Measurements from ENCODE around the gene RBP3. TPM values are rescaled to one million over a fixed set of nuclear protein-coding genes. Genes with fewer than 3 reads are reported as not detected.
A peak's percentile ranks its signal among the peaks of the same experiment; 100 is the strongest.

RBP3 gene
- total RNA-seq, 1 donor from 2014 or later: not detected

- no peak for DNase-seq (ENCODE audit: low read depth)
Measured at GRCh38 chr10:47357131-47357582, 9.0 kb downstream of the RBP3 start.

- no peak for DNase-seq (ENCODE audit: low read depth)
Measured at GRCh38 chr10:47357911-47358310, 9.7 kb downstream of the RBP3 start.

GRCh38 chr10:47358457-47358856 lies 10.3 kb downstream of the RBP3 start:
- no peak for DNase-seq (ENCODE audit: low read depth)

- DNase-seq (ENCODE audit: low read depth): no peak
Measured at GRCh38 chr10:47359101-47359500, 10.9 kb downstream of the RBP3 start.

- DNase-seq (ENCODE audit: low read depth): no peak
Measured at GRCh38 chr10:47359626-47360418, 11.7 kb downstream of the RBP3 start.

- DNase-seq (ENCODE audit: low read depth): no peak
Measured at GRCh38 chr10:47360419-47361040, 12.4 kb downstream of the RBP3 start.

- DNase-seq (ENCODE audit: low read depth): peak; percentile 9
Measured at GRCh38 chr10:47361293-47361692, 13.1 kb downstream of the RBP3 start.

GRCh38 chr10:47362199-47362598 lies 14.0 kb downstream of the RBP3 start:
- peak; percentile 4 for DNase-seq (ENCODE audit: low read depth)

- DNase-seq (ENCODE audit: low read depth): no peak
Measured at GRCh38 chr10:47363781-47364180, 15.6 kb downstream of the RBP3 start.

GRCh38 chr10:47364366-47364765 lies 16.2 kb downstream of the RBP3 start:
- no peak for DNase-seq (ENCODE audit: low read depth)

- no peak for DNase-seq (ENCODE audit: low read depth)
Measured at GRCh38 chr10:47364911-47365310, 16.7 kb downstream of the RBP3 start.

- no peak for DNase-seq (ENCODE audit: low read depth)
Measured at GRCh38 chr10:47365431-47366180, 17.4 kb downstream of the RBP3 start.

- DNase-seq (ENCODE audit: low read depth): no peak
Measured at GRCh38 chr10:47366181-47366631, 18.0 kb downstream of the RBP3 start.

- DNase-seq (ENCODE audit: low read depth): peak; percentile 31
Measured at GRCh38 chr10:47366731-47367460, 18.7 kb downstream of the RBP3 start.

- DNase-seq (ENCODE audit: low read depth): no peak
Measured at GRCh38 chr10:47367646-47368045, 19.5 kb downstream of the RBP3 start.

- DNase-seq (ENCODE audit: low read depth): no peak
Measured at GRCh38 chr10:47368431-47369180, 20.4 kb downstream of the RBP3 start.

GRCh38 chr10:47369251-47369894 lies 21.2 kb downstream of the RBP3 start:
- DNase-seq (ENCODE audit: low read depth): no peak

- DNase-seq (ENCODE audit: low read depth): peak; percentile 38
Measured at GRCh38 chr10:47370015-47370767, 22.0 kb downstream of the RBP3 start.

GRCh38 chr10:47370878-47371277 lies 22.7 kb downstream of the RBP3 start:
- DNase-seq (ENCODE audit: low read depth): no peak

Data from renal cortical epithelial cell (primary cell).